ENCODE data around the gene CNTN5.

DNA sequence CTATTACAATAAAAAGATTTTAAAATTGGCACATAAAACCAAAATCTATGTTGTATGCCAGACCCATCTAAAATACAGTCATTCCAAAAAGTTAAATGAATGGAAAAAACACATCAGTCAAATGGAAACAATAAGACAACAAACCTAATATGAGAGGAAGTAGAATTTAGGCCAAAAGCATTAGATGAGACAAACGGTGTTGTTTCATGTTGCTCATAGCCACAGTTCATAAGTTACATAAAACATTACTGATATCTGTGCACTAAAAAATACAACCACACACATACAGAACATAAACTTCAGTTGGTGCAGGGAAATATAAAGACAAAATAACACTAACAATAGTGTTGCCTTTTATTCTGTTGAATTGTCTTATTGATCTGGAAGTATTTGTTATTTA lies 661.9 kb downstream of the CNTN5 start:
- TF ChIP-seq, protein P1, sequence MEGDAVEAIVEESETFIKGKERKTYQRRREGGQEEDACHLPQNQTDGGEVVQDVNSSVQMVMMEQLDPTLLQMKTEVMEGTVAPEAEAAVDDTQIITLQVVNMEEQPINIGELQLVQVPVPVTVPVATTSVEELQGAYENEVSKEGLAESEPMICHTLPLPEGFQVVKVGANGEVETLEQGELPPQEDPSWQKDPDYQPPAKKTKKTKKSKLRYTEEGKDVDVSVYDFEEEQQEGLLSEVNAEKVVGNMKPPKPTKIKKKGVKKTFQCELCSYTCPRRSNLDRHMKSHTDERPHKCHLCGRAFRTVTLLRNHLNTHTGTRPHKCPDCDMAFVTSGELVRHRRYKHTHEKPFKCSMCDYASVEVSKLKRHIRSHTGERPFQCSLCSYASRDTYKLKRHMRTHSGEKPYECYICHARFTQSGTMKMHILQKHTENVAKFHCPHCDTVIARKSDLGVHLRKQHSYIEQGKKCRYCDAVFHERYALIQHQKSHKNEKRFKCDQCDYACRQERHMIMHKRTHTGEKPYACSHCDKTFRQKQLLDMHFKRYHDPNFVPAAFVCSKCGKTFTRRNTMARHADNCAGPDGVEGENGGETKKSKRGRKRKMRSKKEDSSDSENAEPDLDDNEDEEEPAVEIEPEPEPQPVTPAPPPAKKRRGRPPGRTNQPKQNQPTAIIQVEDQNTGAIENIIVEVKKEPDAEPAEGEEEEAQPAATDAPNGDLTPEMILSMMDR (conservative IDR thresholded peaks at IDR 0.05 in 1 of 2, IDR thresholded peaks at IDR 0.05 in 1 of 2; ENCODE audit: low read depth in 1 of 2, low read length in 2 of 2): no peak
- TF ChIP-seq EZH2 (IDR thresholded peaks at IDR 0.05; ENCODE audit: low read length, missing control alignments): no peak
